ENCODE measurements around the gene PODXL2.
"Not testable (repeated sequence)": the region's sequence is repeated elsewhere in the genome, so short reads cannot be mapped to it uniquely, and the experiment has no call there.

PODXL2 gene

DNA sequence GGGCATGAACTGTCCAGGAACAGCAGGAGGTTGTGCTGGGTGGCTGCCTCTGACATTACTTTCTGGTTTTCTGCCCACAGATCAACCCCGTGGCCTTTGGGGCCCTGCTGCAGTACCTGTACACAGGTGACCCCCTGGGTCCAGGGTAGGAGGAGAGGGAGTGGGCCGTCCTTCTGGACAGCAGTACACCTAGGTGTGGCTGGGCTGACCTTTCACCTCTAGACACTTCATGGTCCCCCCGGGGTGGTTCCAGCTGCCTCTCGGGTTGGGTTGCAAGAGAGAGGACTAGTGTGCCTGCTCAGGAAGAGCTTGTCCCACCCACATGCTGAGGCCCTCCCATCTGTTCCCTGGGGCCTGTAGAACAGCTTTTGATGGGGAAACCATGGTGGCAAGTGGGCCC, 47.5 kb downstream of the PODXL2 start:
- DNase-seq (ENCODE audit: low read depth), result no peak

DNA sequence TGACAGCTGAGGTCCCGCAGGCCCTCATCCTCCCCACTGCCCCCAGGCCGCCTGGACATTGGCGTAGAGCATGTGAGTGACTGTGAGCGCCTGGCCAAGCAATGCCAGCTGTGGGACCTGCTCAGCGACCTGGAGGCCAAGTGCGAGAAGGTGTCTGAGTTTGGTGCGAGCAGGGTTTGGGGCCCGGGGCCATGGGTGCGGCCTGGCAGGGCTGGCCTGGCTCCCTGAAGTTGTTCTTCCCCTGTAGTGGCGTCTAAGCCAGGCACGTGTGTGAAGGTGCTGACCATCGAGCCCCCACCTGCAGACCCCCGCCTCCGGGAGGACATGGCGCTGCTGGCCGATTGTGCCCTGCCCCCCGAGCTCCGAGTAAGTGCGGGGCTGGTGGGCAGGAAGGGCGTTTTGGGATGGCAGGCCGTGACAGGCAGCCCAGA, 48.0 kb downstream of the PODXL2 start:
- no peak for DNase-seq (ENCODE audit: low read depth)

DNA sequence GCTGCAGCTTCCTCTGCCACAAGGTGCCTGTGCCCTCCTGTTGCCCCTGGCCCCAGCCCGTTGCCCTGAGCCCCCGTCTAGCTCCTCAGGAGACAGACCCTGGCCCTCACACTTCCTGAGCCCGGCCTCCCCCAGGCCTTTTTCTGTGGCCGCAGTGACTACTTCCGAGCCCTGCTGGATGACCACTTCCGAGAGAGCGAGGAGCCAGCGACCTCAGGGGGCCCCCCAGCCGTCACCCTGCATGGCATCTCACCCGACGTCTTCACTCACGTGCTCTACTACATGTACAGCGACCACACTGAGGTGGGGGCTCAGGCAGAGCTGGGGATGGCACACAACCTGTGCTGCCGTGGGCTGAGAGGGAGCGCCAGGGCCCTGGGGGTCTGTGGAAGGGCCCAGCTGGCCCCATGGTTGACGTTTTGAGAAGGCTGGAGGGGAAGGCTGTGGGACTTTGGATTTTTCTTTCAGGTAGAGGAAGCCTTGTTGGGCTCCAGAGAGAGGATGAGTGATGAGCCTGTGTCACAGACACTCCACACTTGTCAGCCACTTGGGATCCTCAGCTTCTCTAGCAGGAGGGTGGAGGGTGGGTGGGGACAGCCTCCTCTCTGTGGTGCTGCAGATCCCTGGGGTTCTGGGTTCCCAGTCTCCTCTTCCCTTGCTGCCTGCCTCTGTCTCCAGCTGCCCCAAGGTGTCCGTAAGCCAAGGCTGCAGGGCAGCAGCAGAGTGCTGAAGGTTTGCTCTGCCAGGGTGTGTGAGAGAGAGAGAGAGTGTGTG, 48.7 kb downstream of the PODXL2 start:
- DNase-seq (ENCODE audit: low read depth), result no peak

DNA sequence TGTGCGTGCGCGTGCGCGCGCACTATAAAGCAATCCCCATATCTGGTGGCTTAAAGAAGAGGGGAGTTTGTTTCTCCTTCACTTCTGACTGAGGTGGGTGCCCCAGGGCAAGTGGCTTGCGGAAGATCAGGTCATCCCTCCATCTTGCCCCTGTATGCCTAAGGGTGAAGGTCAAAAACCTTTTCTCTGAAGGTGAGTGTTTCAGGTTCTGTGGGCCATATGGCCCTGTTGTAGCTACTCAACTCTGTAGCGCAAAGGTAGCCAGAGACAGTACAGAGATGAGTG, 49.3 kb downstream of the PODXL2 start:
- DNase-seq (ENCODE audit: low read depth), result no peak

DNA sequence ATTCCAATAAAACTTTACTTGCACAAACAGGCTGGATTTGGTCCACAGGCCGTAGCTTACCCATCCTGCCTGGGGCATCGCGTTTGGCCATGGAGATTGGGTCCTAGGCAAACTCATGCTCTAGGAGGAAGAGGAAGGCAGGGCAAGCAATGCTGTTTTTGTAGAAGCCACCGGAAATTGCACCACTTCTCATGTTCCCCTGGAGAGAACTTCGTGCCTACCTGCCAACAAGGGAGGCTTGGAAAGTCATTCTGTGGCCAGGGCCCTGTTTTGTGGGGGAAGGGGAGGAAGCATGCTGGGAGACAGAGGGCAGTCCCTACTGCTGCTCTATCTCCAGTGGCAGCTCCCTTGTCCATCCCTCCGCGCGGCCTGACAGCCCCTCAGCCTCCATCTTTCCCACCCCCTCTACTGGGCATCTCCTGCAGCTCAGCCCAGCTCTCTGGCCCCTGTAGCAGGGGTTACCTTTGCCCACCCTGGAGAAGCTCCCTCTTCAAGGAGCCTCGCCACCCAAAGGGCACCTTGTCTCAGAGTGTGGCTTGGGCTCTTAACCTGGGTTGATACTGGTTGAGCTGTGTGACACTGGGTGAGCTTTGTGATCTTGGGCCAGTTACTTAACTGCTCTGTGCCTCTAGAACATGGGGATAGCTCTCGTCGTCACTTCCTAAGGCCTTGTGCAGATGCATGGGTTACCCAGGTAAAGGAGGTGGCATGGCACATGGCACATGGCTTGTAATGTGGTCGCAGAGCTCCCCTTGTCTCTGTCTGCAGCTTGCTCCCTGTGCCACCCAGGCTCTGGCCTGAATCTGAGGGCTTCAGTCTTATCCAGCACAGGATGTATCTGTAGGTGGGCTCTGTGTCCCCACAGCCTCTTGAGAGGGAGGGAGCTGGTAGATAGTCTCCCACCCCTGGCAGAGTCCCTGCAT, 49.9 kb downstream of the PODXL2 start:
- no peak for DNase-seq (ENCODE audit: low read depth)

DNA sequence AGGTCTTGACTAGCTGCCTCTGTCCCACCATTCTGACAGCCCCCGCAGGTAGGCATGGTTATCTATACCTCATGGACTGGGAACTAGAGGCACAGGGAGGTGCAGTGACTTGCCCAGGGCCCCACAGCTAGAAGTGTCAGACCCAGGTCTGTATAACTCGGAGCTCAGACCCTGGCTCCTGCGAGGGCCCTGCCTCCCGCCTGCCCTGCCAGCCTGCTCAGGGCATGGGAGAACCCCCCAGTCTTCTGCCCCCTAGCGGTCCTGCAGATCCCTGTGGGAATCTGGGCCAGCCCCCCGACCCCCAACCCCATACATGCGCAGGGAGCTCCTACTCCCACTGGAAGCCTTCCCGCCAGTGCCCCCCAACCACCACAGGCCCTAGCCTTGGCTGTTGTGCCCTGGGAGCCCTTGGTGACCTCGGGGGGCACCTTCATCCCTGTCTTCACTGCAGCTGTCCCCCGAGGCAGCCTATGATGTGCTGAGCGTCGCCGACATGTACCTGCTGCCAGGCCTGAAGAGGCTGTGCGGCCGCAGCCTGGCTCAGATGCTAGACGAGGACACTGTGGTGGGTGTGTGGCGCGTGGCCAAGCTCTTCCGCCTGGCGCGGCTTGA, 50.7 kb downstream of the PODXL2 start:
- DNase-seq (ENCODE audit: low read depth), result no peak

DNA sequence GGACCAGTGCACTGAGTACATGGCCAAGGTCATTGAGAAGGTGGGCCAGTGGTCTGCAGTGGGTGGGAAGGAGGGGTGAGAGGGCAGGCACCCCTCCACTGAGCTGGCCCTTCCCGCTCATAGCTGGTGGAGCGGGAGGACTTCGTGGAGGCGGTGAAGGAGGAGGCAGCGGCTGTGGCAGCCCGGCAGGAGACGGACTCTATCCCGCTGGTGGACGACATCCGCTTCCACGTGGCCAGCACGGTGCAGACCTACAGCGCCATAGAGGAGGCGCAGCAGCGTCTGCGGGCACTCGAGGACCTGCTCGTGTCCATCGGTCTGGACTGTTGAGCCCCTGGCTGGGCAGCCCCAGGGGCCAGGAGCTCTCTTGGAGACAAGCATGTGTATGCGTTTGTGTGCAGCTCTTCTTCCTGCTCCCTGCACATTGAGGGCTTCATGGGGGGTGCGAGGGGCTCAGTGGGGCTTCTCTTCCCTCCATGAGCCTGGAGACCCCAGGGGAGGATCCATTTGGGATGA, 51.2 kb downstream of the PODXL2 start:
- DNase-seq (ENCODE audit: low read depth), result no peak

DNA sequence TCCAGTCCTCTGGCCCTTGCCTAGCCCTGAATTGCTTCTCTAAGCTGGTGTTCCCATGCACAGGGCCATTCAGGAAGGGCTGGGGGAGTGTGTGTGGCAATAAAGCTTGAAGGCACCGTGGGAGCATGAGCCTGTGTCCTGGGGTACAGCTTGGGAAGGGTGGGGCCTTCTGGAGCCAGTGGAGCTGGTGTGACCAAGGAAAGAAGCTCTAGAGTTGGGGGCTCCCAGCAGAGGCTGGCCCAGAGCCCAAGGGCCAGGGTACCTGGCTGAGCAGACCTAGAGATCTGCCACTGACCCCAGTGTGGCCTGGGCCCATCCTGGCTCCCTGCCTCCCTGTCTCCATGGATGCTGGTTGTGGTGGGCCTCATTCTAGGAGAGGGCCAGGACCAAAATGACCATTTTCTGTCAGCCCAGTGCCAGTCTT, 51.8 kb downstream of the PODXL2 start:
- DNase-seq (ENCODE audit: low read depth), result no peak

DNA sequence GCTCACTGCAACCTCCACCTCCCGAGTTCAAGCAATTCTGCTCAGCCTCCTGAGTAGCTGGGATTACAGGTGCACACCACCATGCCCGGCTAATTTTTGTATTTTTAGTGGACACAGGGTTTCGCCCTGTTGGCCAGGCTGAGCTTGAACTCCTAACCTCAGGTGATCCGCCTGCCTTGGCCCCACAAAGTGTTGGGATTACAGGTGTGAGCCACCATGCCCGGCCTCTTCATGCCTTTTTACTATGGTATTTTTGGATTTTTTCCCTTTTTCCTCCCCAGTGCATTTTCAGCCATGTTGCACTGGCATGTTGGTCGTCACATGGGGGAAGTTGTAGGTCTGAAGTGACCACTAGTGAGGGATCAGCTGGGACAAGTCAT, 53.2 kb downstream of the PODXL2 start:
- not testable (repeated sequence) for DNase-seq (ENCODE audit: low read depth)

DNA sequence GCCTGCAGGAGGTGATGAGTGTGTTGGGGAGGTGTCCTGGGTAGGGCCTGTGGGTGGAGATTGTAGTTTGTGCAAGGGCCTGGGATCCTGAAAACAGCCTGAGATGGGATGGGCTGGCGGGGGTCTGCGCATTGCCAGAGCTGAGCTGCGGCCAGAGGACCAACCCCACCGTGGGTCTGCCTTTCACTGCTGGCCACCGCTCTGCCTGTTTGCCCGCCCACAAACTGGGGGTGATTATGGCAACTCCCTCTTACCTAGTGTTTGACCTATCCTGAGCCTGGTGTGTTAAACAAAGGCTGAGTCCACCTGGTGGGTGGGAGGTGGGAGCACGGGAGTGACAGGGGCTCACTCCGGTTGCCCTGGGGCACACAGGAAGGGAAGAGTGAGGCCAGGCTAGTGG, 53.6 kb downstream of the PODXL2 start:
- DNase-seq (ENCODE audit: low read depth), result no peak

DNA sequence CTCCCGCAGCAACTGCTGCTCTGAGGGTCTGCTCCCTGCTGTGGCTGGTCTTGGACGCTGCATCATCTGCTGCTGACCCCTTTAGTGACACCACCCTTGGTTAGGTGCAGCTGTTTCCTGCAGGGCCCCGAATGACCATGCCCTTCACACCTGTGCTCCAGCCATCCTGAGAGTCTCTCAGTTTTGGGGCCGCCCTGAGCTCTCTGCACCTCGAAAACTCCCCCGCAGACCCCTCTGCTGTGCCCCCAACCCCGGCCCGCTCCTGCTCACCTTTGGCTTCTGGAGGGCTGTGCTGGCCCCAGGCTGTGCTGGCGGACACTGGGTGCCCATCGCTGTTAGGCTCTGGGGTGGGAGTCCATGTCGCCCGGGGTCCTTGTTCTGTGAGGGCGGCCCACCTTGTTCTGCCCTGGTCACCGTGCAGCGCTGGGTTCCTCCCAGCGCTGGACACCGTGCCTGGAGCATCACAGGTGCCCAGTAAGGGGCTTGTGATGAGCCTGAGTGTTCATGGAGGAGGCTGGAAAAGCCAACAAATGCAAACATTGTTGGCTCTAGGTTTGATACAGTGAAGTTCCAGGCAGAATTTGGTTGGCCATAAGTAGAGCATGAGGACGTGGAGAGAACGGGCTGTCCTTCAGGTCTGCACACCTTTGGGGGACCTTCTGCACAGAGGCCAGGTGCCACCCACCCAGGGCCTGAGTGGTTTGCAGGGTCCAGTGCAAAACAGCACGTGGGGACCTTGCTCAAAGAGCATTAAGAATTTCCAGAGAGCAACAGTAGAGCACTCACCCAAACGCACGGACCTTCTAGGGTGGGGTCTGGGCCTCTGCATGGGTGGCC, 56.1 kb downstream of the PODXL2 start:
- no peak for DNase-seq (ENCODE audit: low read depth)

DNA sequence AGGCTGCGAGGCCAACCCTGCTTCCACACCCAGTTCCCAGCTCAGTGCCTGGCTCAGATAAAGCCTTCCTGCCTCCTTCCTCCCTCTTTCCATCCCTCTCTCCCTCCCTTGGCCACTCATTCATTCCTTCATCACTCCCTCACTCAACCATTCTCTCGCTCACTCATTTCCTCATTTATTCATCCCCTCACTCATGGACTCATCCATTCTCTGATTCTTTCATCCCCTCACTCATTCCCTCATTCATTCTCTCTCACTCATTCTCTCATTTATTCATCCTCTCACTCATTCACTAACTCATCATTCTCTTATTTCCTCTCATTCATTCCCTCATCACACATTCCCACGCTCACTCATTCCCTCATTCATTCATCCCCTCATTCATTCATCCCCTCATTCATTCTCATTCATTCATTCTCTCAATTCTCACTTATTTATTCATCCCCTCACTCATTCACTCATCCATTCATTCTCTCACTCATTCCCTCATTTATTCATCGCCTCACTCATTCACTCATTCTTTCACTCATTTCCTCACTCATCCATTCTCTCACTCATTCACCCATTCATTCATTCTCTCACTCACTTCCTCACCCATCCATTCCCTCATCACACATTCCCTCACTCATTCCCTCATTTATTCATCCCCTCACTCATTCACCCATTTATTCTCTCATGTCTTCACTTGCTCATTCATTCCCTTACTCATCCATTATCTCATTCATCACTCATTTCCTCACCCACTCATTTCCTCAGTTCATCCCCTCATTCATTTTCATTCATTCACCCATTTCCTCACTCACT, 56.9 kb downstream of the PODXL2 start:
- DNase-seq (ENCODE audit: low read depth), result no peak

DNA sequence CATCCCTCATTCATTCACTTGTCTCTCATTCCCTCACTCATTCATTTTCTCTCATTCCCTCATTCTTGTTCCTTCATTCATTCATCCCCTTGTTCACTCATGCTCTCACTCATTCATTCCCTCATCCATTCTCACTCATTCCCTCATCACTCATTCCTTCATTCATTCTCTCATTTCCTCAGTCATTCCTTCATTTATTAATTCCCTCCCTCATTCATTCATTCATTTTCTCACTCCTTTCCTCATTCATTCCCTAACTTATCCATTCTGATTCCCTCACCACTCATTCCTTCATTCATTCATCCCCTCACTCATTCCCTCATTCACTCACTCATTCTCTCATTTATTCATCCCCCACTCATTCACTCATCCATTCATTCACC, 57.5 kb downstream of the PODXL2 start:
- DNase-seq (ENCODE audit: low read depth), result no peak

DNA sequence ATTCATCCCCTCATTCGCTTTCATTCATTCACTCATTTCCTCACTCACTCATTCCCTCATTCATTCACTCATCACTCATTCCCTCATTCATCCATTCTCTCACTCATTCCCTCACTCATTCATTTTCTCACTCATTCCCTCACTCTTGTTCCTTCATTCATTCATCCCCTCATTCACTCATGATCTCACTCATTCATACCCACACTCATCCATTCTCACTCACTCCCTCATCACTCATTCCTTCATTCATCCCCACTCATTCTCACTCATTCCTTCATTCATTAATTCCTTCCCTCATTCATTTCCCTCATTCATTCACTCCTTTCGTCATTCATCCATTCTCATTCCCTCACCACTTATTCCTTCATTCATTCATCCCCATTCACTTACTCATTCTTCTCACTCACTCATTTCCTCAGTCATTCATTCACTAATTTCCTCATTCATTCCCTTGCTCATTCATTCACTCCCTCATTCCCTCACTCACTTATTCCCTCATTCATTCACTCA, 58.3 kb downstream of the PODXL2 start:
- no peak for DNase-seq (ENCODE audit: low read depth)

DNA sequence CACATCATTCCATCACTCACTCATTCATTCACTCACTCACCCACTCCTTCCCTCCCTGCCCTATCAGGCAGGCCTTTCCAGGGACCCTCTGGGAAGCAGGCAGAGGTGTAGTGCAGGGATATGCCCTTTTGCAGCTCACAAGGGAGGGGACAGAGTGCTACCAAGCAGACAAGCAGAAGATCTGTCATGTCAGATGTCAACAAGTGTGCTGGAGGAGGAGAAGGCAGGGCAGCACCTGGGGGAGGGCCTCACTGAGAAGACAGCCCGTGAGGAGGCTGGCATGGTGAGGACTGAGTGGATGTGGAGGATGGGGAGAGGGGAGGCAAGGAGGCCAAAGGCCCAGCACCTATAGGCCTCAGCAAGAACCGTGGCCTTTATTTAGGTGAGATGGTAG, 59.0 kb downstream of the PODXL2 start:
- no peak for DNase-seq (ENCODE audit: low read depth)

DNA sequence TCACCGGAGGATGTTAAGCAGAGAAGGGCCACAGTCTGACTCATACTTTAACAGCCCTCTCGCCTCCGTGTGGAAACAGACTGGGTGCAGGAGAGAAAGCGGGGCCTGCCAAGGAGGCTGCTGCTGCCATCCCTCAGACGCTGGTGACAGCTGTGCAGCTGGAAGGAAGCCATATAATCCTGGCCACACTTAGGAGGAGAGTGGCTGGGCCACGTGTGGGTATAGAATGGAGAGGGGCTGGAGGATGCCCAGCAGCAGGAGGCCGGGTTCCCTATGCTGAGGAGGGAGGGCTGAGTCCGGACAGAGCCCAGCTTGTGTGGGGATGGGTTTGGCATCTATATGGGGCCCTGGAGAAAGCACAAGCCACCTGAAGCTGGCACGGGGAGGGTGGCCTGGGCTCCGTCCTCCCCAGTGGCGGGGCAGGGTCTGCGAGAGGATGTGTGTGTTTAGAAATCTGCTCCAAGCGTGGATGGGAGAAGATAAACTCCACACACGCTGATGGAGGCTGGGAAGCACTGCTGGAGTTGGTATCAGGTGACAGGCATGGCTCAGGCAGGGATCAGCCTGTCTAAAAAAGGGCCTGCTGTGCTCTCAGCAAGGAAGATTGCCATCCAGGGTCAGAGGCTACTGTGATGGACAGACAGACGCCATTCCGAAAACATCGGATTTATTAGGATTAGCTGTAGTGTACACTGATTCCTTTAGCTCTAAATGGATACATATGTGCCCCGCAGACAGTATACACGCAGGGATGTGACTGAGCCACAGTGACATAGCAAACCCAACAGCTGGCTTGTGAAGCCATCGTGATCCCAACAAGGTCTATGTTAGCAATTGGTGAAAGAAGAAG, 59.7 kb downstream of the PODXL2 start:
- DNase-seq (ENCODE audit: low read depth), result no peak

DNA sequence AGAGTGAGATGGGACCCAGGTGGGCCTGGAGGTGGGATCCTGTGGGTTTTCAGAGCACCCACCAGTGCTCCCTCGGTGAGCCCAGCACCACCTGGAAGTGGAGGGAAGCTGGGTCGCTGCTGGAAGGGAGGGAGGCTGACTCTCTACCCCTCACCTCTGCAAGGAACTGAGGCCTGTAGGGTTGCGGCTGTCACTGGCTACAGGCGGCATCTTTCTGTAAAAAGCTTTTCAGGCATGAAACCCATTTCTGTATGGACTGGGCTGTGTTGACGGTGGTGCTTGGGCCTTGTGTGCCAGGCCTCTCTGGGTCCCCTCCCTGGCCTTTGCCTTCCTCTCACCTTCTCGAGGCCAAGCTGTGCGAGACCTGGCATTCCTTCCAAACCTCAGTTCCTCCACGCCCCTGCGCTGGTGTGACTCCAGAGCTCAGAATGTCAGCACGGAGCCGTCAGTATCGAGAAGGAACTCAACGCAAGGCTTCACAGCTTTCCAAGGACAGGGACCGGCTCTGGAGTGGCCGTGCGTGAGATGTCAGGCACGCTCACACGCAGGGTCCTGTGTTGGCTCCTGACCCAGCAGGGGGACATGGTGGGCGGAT, 60.4 kb downstream of the PODXL2 start:
- no peak for DNase-seq (ENCODE audit: low read depth)

DNA sequence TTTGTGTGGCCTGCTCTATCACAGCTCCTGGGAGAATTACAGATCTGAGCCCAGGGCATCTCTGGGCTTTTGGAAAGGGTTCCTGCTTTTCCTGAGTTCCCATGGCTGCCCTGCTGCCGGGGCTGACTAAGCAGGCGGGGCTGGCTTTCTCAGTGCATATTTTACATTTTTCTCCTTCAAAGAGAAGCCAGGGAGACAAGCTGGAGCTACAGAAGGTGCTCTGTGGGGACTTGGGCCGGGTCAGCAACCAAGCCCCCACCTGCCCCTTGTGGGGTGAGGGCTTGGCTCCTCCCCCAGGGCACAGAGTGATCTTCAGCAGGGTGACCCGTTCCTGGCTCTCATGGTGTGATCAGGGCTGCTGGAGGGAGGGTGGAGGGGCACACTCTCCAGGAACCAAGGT, 61.1 kb downstream of the PODXL2 start:
- DNase-seq (ENCODE audit: low read depth), result no peak

DNA sequence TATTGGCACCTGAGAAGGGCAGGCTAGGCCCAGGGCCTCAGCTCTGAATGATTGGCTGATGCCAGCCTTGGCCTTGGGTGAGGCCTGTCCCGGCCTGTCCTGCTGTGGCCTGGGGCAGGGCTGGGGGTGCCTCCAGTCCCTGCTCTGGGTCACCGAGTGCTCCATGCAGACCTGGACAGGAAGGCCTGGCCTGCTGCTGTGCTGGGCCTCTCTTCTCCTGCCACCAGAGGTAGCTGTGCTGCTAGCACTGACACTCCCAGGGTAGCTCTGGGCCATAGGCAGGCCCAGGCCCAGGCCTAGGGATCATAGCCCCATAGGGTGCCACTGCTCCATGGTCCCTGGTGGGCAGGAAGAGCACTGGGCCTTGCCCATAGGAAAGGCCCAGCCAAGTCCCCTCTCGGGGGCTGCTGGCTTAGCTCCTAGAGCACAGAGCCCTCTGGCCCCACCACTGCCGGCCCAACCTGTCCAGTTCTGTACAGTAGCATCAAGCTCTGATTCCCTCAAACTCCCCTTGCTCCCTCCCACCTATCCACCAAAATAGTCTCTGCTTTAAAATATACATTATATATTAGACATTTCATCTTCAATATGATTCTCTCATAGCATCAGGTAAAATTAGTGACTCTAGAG, 62.0 kb downstream of the PODXL2 start:
- no peak for DNase-seq (ENCODE audit: low read depth)

Data from HS-5 (cell line).